Fibroblast of skin of left biceps (primary cell): Measurements from ENCODE around the gene PRKD1.

Experiments used
- DNase-seq, 2 experiments: peaks; one replicate each; pipeline ENCODE4 v3.0.0-alpha.2; 2013; ENCODE audit warnings: low read depth in 2 of 2

Gene PRKD1

DNA sequence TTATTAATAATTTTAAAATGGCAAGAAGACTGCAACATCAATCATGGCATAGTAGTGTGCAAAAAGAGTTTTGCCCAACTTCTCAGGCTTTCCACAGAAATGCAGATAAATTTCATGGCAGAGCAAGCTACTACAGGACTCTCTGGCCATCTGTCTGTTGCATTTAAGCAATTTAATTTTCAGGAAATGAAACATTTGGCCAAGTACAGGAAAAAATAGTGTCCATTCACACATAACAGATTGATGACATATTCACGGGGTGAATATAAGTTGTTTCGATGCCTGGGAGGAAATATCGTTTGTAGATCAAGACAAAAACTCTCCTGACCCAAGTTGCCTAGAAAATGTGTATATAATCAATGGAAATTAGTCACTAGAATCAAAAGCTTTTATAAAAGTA, 324.0 kb downstream of the PRKD1 start:
- DNase-seq = no peak

DNA sequence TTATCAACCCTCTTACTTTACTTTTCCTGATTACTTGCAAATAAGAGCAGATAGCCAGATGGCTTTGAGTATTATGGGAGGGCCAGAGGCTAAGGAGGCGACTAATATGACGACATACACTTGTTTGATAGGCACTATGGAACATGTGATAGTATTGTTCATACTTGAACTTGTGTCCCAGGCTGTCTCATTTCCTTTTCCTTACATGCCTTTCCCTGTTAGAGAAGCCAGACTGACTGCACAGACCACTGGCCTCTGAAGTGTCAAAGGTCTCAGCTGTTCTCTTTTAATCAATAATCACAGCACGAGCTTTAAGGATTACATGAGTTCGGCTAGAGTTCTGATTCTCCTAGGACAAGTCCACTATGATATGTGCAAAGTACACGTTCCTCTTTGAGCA, 326.0 kb downstream of the PRKD1 start:
- DNase-seq = no peak

DNA sequence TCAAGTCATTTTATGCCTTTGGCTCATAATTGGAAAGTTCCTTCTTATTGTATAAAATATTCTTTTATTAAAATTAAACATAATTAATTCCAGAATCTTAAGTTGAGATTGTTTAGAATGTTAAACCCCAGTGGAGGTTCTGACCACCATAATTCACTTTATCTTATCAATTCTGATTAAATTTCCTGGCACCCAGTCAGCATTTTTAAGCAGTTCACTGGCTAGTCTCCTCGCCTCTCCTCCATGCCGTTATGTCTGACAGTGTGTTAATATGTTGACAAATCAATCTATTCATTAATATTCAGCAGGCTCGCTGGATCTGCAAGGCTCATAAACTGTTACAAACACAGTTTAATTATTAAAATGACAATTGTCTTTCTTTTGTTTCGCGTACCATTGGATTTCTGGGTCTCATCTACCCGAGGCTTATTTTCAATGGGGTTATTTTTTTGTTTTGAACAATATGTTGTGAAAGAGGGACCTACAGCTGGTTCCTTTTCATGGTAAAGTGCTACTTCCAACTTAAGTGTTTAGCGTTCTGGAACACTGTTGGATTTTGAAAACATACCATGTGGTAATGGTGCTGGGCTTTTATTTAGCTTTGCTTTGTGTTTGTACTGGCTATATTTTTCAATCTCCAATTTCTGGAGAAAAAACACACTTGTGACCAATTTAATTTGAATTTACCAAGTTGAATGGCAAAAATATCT, 339.7 kb downstream of the PRKD1 start:
- DNase-seq = no peak

DNA sequence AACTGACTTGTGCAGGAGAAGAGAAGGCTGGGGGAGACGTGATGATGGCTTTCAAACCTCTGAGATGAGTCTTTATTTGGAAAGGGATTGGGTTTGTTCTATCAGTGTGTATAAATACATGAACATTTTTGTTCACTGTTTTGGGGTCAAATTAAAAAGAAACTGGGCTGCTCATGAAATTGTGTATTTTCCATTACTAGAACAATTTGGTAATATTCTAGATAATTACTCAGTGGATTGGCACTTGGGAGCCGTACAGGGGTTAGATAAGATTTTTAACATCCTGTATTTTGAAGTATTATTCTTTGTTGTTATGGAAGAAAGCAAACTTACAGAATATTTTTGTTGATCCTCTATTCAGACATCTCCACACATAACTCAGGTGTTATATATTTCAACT, 340.6 kb downstream of the PRKD1 start:
- no peak for DNase-seq

DNA sequence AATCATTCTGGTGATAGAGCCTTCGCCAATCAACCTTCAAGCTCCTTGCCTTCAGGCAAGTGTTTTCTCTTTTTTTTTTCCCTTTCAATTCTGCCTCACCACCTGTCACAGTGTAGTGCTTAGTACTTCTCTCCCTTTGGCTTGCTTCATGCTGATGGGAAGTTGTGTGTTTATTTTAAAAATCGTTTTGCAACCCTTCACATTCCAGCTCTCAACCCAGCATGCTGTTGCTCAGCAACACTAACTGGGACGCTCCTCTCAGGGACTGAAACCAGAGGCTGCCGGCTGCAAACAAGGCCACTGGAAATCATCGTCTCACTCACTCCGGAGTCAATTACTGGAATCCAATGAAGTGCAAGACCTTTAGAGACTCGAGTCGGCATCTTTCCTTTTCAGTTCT, 342.7 kb downstream of the PRKD1 start:
- DNase-seq = peak; percentile 30 to 32

DNA sequence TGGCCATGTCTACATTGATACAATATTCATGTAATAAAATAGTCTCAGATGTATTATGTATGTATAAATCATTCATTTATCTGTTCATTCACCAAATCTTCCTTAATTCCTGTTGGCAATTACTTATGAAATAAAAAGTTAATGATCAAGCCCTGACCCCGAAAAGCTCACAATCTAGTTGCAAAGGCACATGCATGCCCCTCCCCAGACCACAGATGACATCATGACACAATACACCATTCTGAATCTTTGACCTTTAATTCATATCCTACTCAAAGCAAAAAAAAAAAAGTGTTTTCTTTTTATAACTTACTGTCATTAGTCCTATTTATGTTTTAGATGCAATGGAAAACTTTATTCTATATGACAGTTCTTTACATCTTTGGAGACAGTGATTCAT, 346.9 kb downstream of the PRKD1 start:
- no peak for DNase-seq

DNA sequence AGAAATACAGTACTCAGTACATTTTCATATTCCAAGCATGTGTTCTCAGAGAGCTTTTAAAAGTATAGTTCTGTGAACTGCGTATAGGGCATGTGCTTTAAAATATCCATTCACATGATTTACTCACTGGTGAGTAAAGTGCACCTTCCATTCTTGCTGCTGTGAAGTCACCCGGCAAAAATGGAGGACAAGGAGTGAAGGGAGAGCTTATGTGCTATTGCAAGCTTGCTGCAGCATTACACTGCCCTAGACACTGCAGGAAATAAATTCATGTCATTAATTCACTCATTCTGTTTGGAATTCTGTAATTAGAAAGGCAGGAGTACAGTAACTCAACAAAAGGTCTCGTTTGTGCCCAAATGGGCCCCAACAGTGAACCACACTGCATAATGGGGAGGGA, 347.8 kb downstream of the PRKD1 start:
- DNase-seq = no peak

DNA sequence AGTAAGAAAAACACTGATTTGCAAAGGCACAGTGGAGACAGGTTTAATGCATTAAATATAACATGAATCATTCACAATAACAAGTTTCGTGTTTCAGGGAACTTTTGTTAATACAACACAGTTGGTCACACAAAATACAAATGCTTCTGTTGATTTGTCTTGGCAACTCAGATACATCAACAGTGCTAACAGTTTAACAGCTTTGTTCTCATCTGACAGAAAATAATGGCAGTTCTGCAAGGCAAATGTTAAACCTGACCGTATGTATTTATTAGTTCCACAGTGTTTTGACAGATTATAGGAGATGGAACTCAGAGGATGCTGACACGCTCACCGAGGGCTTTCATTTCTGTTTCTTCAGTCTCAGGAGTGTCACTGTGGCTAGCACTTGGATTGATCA, 350.7 kb downstream of the PRKD1 start:
- no peak for DNase-seq

DNA sequence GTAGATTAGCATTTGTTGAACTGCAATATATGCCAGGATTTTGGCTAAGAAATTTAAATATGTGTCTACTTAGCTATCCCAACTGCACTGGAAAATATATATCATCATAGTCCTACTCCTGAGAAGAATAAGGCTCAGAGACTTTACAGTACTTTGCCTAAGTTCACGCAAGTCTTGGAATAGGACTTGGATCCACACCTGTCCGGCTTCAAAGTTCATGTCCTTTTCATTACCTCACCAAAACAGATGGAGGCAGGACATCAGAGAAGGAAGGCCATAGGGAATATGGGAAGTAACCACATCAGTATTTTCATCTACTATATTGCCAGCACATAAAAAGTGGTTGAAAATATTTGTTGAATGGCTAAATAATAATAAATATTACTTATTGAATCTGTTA, 358.5 kb downstream of the PRKD1 start:
- DNase-seq = no peak

DNA sequence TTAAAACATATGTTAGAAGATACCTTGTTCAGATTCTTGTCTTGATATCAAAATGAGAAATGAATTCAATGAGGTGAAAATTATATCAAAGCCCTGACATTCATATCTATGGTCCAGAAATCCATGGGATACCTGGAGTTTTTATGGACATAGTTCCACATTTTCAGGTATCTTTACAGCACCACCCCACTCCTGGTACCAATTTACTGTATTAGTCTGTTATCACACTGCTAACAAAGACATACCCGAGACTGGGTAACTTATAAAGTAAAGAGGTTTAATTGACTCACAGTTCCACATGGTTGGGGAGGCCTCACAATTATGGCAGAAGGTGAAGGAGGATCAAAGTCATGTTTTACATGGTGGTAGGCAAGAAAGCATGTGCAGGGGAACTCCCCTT, 361.5 kb downstream of the PRKD1 start:
- DNase-seq = no peak

DNA sequence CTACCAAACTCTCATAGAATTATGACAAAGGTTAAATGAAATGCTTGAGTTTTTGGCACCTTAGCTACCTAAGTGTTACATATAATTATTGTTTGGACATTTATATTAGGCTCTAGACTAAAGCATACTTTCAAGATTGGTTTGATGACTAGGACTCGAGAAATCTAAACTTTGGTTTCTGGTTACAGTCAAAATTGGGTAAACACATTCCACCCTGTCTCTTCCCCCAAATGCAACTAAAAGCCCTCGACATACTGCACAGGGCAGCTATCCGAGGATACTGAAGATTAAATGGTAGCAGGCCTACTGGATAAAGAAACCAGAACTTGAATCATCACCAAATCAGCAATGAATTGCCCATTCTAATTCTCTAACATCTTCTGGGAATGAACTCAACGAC, 369.1 kb downstream of the PRKD1 start:
- DNase-seq = peak; percentile 7 to 19

DNA sequence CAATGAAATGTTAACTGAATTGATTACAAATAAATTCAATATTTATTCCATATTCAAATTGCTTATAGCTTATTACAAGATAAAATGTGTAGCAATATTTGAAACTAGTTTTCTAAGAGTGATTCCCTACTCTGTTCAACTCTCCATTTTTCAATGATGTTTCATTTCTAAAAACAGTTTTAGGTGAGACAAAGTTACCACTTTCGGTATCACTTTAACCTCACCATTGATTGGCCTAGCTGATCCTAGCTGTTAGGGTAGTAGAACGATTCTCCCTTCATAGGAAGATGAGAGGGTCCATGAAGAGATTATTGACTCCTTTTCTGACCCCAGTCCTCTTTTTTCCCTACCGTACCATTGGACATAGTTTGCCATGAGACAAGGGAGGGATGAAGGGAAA, 373.3 kb downstream of the PRKD1 start:
- no peak for DNase-seq

DNA sequence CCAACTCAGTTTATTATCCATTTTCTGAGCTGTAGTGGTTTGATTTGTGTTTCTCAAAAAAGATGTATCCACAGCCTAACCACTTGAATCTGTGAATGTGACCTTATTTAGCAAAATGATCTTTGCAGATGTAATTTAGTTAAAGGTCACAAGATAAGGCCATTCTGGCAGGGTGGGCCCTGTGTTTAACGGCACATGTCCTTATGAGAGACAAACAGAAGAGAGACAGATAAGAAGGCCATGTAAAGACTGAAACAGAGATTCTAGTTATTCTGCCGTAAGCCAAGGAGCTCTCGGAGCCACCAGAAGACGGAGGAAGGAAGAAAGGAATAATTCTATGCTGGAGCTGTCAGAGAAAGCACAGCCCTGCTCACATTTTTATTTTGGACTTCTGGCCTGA, 374.2 kb downstream of the PRKD1 start:
- DNase-seq = no peak

DNA sequence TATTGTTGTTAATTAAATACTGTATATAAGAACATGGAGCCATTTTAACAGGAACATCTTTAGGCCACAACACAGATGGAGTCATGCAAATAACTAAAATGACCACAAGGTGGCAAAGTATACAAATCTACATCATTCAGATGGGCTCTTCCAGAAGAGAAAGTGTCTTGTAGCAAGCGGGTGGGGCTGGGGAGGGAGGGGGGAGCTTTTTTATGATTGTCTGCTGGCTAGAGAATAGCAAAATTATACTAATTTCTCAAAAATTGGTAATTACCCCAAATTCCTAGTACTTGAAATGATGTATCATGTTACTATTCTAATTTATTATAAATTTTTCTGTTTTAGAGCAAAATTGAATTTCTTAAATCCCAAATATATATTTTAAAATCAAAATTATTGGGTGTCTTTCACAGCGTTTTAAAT, 378.7 kb downstream of the PRKD1 start:
- DNase-seq = peak; percentile 29 to 47

DNA sequence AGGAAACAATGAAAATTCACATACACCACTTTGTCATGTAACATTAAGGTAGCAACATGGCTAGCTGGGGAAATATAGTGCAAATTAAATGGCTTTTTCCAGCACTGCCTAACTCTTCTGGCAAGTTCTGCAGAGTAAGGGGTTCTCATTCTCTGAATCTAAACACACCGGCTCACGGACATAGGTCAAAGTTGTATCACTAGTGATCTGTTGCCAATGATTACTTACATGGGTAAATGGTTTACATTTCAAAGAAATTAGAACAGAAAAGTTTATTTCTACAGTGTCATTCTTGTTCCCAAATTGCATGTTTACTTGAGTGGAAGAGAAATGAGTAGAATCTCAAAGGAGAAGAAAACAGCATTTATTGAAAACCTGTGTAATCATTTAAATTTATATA, 381.9 kb downstream of the PRKD1 start:
- DNase-seq = no peak

DNA sequence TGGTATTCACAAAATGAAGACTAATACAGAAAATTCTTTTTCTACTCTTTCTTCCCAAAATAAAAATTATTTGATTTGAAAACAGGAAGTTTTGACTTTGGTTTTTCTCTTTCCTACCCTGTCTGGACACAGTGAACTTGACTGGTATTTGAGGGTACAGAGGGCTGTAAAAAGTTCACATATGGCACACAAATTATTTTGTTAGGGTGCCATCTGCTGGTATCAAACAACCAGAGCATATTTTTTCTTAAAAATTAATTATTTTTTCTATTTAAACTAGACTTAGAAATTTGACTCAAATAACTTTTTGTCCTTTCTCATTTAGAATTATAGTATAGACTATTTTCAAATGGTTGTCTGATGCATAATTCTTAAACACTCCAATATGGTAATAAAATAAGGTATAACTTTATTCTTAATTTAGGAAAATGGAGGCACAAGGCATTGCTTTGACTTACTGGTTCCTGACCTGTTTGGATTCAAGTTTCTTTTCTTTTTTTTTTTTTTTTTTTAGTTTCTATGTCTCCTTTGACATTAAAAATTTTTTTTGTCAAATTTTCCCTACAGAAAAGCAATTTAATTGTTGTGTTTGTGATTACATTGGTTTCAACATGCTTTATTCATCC, 390.6 kb downstream of the PRKD1 start:
- no peak for DNase-seq

DNA sequence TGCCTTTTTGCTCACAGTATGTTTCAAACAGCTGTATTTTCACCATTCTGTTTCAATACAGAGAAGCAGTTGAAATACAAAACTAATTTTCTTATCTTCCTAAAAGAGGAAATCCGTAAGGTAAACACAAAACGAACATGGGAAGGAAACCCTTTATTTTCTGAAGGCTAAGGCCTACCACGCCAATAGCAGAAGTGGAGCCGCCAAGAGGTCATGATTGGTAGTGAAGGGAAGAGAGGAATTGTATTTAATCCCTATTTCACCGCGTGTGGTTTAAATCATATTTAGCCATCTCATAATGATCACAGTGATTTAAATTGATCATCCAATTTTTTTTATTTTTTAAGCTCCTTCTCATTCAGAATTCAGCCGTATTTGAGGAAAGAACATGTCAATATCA, 398.2 kb downstream of the PRKD1 start:
- DNase-seq = no peak

DNA sequence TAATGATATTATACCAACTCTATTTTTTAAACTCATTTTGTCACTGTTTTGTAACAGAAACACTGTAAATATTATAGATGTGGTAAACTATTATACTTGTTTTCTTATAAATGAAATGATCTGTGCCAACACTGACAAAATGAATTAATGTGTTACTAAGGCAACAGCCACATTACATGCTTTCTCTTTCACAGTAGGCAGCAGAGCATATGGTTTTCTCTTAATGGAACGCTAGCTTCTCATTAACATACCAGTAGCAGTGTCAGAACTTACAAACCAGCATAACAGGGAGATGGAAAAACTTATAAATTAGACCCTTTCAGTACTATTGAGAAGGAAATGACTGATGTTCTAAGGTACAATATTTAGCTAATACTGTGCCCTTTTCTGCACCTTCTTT, 398.8 kb downstream of the PRKD1 start:
- DNase-seq = no peak

DNA sequence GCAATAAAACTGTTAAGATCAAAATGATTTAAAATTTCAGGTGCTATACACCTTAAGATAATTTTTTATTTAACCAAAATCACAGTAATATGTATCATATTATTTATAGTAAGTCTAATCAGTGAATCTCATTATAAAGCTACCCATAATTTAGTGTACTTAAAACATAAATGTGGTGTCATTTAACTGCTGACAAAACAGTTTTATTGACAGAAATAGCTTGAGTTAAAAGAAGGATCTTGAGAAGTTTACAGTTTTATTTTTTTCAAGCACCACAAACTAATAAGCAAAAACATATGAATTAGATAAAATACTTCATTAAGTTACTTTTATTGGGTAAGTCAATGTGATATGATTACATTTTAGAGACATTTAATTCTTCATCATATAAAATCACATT, 400.4 kb downstream of the PRKD1 start:
- DNase-seq = no peak
